Uterus (tissue), 2 donors: ENCODE results near the gene STX16.

Source experiments
- POLR2A ChIP-seq, 2 donors: fragments of 450-650 bp; IDR thresholded peaks; one replicate each; pipeline ENCODE4 v1.6.1; 2016; ENCODE audit warnings: antibody characterized with exemption in 2 of 2, mild to moderate bottlenecking in 1 of 2, moderate library complexity in 1 of 2
- TF ChIP-seq, protein P1 (sequence below), 4 experiments: fragments of 200-600 bp in 2 of 4; fragments of 450-650 bp in 2 of 4; sonication (generic) in 2 of 4; IDR thresholded peaks; one replicate each; pipeline ENCODE4 v1.5.1; 2016 to 2019; ENCODE audit warnings: antibody characterized with exemption in 4 of 4, mild to moderate bottlenecking in 2 of 4, moderate library complexity in 1 of 4

DNA sequence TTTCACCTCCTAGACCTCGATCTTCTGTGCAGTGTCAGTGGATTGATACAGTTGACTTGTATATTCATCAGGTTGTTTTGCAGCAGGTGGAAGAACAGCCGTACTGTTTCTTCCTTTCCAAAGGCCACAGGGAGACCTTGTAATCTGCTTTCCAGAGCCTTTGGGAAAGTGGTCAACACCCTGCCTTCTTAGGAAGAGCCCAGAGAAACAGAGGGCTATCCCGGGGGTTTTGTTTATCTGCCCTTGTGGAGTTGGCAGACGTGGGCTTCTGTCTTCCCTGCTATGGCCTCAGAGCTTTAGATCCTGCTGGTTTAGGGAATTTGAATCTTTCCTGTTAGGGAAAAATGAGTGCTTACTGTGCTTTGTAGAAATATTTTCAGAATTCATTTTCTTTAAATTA, 19.6 kb downstream of the STX16 start:
- TF ChIP-seq, protein P1, sequence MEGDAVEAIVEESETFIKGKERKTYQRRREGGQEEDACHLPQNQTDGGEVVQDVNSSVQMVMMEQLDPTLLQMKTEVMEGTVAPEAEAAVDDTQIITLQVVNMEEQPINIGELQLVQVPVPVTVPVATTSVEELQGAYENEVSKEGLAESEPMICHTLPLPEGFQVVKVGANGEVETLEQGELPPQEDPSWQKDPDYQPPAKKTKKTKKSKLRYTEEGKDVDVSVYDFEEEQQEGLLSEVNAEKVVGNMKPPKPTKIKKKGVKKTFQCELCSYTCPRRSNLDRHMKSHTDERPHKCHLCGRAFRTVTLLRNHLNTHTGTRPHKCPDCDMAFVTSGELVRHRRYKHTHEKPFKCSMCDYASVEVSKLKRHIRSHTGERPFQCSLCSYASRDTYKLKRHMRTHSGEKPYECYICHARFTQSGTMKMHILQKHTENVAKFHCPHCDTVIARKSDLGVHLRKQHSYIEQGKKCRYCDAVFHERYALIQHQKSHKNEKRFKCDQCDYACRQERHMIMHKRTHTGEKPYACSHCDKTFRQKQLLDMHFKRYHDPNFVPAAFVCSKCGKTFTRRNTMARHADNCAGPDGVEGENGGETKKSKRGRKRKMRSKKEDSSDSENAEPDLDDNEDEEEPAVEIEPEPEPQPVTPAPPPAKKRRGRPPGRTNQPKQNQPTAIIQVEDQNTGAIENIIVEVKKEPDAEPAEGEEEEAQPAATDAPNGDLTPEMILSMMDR (IDR thresholded peaks at IDR 0.05): no peak
- no peak for TF ChIP-seq POLR2A (IDR thresholded peaks at IDR 0.05)
